ENCODE results near the gene SNX8.

SNX8 gene

GRCh38 chr7:2202901-2203765 lies 111.1 kb downstream of the SNX8 start:
- no peak for DNase-seq (ENCODE audit: low read depth)

- DNase-seq (ENCODE audit: low read depth): no peak
Measured at GRCh38 chr7:2202361-2202761, 111.9 kb downstream of the SNX8 start.
